Stimulated activated CD4-positive, alpha-beta T cell treated with anti-CD3 and anti-CD28 coated beads, TNF-alpha, amount 100 ng/mL, for 48 hours (primary cell): ENCODE data around the gene LHB.
"Not testable (repeated sequence)": the region's sequence is repeated elsewhere in the genome, so short reads cannot be mapped to it uniquely, and the experiment has no call there.

Source experiments
- DNase-seq, 3 donors: peaks; one replicate each; pipeline ENCODE4 v3.0.0-alpha.2; 2020; ENCODE audit warnings: low read depth in 3 of 3

LHB gene

DNA sequence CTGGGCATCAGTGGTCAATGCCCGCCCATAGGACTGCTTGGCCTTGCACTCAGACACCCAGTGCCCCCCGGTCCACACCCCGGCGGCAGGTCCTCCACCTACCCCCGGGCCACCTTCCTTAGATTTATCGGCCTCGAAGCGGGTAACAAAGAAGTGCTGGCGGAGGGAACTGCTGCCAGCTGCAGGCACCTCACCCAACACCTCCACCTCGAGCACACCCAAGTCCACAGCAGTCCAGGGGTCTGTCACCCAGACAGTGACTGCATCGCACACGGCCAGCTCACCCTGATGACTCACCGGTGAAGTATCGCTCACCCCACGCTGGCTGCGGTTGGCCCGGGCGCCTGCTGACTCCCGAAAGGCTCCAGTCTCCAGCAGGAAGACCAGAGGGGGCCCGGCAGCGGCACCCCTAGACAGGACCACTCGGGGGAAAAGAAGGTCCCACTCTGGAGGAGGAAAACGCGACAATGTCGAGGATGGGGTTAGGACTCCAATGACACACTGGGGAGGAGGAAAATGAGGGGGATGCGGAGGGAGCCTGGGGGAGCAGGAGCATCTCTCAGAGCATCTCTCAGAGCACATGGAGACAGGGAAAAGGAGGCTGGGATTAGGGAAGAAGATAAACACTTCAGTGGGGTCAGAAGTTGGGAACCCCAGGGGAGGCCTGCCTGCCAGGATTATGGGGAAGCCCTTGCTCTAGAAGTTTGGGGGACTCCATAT, 21.8 kb upstream of the LHB start:
- not testable (repeated sequence) for DNase-seq

DNA sequence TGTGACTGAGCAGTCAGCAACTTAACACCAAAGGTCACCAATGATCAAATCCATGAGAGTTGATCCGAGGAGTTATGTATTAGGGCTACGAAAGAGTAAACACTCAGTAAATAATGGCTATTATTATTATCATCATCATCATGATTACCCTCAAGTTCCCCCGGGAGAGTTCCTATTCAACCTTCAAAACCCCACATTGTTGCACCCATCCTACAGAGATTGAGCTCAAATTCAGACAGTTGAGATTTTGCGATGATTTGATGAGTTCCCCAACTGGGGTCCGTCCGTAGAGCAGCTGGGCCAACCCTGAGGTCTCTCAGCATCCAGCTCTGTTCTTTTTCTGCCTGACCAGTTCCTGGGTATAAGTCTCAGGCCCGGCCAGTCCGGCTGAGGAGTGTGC, 21.2 kb upstream of the LHB start:
- DNase-seq: not testable (repeated sequence)

DNA sequence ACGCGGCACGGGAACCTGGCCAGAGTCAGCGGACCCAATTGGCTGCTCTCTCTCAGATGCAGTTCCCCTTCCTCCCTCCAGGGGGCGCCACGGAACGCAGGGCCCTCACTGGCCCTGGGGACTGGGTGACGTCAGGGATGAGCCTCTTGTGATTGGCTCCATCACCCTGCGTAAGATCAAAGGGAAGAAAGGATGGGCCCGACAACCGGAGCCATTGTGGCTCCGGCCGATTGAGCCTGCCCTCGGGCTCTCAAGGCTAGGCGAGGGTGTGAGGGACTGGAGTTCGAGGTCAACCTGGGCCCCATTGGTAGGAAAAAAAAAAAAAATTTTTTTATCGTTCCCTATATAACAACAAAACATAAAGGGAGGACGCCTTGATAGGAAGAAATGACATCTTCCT, 19.9 kb upstream of the LHB start, which contains the start of gene CGB1:
TSS of gene CGB1 (minus strand) at position 81 of the 400 bp plus-strand sequence. CDS start 184 bp downstream, outside the sequence.
- peak; percentile 37 to 54 (median 41) for DNase-seq

DNA sequence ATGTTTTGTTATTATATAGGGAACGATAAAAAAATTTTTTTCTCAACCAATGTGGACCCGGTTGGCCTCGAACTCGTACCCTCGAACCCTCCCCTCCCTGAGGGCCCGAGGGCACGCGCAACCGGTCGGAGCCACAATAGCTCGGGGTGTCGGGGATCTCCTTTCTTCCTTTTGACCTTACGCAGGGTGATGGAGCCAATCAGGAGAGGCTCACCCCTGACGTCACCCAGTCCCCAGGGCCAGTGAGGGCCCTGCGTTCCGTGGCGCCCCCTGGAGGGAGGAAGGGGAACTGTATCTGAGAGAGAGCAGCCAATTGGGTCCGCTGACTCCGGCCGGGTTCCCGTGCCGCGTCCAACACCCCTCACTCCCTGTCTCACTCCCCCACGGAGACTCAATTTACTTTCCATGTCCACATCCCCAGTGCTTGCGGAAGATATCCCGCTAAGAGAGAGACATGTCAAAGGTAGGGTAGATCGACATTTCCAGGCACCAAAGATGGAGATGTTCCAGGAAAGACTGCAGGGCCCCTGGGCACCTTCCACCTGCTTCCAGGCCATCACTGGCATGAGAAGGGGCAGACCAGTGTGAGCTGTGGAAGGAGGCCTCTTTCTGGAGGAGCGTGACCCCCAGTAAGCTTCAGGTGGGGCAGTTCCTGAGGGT, 14.9 kb upstream of the LHB start, which contains the start of gene CGB2:
TSS of gene CGB2 (plus strand) at position 249 of the 660 bp plus-strand sequence. CDS start at position 455, 206 bp downstream.
- peak; percentile 53 to 82 (median 72) for DNase-seq

DNA sequence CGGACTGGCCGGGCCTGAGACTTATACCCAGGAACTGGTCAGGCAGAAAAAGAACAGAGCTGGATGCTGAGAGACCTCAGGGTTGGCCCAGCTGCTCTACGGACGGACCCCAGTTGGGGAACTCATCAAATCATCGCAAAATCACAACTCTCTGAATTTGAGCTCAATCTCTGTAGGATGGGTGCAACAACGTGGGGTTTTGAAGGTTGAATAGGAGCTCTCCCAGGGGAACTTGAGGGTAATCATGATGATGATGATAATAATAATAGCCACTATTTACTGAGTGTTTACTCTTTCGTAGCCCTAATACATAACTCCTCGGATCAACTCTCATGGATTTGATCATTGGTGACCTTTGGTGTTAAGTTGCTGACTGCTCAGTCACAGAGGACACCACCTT, 13.4 kb upstream of the LHB start:
- not testable (repeated sequence) for DNase-seq

DNA sequence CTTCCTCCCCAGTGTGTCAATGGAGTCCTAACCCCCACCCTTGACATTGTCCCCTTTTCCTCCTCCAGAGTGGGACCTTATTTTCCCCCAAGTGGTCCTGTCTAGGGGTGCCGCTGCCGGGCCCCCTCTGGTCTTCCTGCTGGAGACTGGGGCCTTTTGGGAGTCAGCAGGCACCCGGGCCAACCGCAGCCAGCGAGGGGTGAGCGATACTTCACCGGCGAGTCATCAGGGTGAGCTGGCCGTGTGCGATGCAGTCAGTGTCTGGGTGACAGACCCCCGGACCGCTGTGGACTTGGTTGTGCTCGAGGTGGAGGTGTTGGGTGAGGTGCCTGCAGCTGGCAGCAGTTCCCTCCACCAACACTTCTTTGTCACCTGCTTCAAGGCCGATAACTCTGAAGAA, 12.9 kb upstream of the LHB start:
- not testable (repeated sequence) for DNase-seq

DNA sequence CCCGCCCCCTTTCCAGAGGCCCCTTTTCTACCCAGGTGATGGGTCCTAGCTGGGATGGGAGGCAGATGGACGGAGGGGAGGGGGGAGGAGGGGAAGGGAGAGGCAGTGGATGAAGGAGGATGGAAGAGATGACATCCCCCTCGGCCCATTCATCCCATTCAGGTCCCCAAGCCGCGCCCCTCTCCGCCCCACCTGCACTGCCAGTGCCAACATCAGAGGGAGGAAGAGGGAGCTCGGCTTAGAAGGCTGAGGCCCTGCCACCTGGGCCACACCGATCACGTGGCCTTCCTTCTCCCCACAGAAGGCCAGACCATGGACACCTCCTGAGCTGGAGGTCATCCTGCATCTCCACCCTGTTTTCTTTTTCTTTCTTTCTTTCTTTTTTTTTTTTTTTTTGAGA, 11.8 kb upstream of the LHB start:
- not testable (repeated sequence) for DNase-seq

DNA sequence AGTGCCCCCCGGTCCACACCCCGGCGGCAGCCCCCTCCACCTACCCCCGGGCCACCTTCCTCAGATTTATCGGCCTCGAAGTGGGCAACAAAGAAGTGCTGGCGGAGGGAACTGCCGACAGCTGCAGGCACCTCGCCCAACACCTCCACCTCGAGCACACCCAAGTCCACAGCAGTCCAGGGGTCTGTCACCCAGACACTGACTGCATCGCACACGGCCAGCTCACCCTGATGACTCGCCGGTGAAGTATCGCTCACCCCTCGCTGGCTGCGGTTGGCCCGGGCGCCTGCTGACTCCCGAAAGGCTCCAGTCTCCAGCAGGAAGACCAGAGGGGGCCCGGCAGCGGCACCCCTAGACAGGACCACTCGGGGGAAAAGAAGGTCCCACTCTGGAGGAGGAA, 8.7 kb upstream of the LHB start:
- DNase-seq: not testable (repeated sequence)

DNA sequence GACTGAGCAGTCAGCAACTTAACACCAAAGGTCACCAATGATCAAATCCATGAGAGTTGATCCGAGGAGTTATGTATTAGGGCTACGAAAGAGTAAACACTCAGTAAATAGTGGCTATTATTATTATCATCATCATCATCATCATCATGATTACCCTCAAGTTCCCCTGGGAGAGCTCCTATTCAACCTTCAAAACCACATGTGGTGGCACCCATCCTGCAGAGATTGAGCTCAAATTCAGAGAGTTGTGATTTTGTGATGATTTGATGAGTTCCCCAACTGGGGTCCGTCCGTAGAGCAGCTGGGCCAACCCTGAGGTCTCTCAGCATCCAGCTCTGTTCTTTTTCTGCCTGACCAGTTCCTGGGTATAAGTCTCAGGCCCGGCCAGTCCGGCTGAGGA, 8.2 kb upstream of the LHB start:
- DNase-seq: not testable (repeated sequence)

DNA sequence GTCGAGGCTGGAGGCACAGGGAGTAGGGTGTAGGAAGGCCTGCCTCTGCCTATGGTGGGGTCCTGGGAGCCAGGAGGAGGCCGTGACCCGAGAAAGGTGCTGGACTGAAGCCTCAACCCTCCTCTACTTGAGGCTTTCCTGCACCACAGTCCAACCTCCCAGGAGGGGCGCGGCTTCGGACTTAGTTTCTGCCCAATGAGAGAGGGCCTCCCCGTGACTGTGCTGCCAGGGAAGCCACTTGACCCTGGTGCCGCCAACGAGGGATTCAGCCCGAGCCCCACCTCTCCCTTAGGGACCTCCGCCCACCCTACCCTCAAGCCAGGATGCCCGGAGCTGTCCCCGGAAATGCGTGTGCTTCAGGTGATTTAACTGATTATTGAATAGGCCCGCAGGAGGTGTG, 7.3 kb upstream of the LHB start, which contains the start of gene CGB3:
TSS of gene CGB3 (minus strand) at position 101 of the 400 bp plus-strand sequence. CDS start 362 bp downstream, outside the sequence.
- not testable (repeated sequence) for DNase-seq

DNA sequence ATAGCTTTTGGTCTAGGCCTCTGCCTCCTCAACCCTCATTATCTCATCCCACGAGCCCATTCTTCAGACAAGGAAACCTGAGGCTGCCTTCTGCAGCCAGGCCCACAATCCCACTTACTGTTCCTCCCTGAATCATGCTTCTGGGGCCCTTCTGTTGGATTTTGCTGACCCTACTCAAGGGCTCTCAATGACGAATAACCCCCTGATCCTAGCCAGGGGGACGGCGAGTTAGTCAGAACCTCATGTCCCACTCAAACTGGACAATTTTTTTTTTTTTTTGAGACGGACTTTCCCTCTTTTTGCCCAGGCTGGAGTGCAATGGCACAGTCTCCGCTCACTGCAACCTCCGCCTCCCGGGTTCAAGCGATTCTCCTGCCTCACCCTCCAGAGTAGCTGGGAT, 5.2 kb upstream of the LHB start:
- DNase-seq: no peak

DNA sequence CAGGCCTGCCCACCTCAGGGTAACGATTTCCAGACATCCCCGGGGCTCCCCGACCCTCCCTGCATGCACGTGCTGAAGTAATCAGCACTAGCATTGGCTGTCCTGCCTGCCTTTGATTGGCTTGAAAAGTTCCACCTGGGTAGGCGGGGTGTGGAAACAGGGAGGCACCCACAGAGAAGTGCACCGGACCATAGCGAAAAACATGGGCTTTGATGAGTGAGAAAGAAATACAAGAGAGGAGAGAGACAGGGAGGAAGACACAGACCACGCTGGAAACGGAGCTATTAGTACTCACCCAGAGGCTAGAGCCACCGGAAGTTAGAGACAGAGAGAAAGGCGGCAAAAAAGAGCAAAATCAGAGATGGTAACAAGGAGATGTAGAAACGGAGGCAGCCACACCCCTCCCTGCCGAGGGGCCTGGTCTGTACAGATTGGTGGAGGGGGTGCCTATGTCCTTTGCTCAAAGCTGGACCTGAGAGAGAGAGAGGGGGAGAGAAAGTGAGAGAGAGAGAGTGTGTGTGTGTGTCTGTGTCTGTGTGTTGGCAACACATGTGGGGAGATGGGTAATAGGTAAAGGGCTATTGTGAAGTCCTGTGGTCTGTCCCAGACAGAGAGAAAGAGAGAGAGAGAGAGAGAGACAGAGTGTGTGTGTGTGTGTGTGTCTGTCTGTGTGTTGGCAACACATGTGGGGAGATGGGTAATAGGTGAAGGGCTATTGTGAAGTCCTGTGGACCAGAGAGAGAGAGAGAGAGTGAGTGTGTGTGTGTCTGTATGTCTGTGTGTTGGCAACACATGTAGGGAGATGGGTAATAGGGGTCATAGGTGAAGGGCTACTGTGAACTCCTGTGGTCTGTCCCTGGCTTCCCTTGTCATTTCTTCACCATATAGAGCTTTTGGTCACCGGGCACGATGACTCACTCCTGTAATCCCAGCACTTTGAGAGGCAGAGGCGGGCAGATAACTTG, 4.3 kb upstream of the LHB start:
- DNase-seq: no peak

DNA sequence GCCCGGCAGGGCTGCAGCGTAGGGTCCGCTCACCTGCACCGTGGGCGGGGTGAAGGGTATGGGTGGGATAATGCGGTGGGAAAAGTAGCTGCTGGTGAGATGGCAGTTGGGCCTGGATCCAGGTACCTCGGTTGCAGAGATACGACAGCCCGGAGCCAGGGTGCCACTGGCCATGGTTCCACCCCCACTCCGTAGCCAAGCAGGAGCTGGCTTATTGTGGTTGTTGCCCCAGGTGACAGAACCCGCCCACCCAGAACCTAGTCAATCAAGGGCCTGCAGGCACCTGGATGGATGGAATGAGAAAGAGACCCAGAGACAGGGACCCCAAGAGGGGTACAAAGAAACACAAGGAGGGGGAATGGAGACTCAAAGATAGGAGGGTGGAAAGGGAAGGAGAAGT, 3.5 kb upstream of the LHB start:
- DNase-seq: no peak

DNA sequence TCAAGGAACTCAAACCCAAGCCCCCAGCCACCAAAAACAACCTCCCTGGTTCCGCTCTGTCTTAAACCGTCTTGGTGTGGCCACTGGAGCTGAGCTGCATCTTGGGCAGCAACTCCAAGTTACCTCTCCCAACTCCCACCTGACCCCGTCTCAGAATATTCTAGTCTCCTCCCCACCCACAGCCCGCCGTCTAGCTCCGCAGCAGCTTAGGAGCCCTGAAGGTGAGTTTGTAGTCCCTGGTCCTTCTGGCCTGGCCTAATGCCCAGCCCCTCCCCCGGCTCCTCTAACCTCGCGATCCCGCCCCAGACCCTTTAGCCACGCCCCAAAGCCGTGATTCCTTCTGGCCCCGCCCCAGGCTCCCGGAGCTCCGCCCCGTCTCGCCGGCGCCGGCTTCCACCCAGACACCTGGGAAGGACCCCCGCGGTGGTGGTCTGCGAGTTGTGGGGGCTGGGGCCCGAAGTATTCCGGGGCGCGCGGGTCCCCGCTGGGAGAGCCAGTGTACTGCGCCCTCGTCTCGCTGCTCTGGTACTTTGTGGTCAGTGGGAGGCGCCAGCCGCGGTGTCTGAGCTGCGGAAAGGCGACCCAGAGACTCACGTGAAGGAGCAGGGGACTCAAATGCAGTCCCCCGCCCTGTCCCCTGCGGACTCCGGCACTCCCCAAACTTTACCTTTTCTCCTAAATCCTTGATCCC, 2.5 kb upstream of the LHB start:
- DNase-seq: peak; percentile 32 to 73 (median 38)

DNA sequence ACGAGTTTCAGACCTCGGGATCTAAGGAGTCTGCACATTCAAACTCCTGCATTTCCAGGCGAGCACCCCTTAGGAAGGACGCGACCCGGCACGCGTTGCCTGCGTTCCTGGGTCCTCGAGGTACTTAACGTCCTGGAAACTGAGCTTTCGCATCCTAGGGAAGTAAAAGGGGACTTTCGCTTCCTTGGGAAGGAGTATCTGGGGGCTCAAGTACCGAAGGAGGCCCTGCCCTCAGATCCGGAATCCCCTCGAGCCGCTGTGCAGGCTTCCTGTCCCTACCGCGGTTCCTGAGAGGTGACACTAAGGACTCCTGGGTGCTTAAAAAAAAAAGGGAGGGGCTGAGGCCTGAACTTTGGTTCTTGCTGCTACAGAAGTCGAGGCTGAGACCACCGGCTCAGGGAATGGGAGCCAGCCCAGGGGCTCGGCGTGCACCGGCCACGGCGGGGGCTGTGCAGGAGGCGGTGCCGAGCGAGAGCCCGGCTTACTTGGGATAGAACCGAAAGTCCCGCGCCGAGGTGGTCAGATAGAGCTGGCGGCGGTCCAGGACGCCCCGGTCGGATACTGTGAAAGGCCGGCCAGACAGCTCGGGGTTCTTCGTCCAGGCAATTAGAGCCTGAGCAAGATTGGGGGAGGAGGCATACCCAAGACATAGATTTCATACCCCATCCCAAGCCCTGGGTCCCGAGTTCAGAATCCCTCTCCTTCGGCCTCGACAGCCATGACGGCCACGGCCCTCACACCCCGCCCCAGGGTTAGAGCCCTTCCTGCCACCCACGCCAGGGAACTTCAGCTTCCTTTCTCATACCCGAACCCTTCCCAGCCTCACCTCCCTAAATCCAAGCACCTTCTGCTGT, 1.7 kb upstream of the LHB start:
- DNase-seq: not testable (repeated sequence)

DNA sequence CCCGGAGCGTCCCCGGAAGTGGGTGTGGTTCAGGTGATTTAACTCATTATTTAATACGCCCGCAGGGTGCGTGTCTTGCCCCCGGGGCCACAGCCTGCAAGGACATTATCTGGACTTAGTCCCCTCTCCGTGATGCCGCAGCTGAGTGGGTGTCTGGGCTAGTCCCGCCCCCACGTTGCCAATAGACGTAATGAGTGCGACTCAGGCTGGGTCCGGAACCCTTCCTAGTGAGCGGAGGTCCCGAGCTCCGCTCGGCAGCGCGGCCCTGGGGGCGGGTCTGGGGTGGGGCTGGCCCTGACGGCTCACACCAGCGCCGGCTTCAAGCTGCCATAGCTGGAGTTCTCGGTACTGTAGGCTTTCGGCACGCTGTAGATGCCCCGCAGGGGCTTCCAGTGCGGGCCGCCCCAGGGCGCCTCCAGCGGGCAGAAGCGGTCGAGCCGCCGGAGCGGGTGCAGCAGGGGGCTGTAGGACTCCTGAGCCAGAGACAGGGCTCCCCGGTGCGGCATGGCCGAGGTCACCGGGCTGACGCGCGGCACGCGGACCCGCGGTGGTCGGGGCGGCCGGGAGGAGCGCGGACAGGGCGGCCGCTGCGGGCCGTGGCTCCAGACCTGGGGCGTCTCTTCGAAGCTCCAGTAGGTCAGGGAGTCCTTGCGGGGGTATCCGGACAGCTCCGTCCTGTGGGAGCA, 918 bp upstream of the LHB start:
- peak; percentile 30 to 50 (median 38) for DNase-seq

DNA sequence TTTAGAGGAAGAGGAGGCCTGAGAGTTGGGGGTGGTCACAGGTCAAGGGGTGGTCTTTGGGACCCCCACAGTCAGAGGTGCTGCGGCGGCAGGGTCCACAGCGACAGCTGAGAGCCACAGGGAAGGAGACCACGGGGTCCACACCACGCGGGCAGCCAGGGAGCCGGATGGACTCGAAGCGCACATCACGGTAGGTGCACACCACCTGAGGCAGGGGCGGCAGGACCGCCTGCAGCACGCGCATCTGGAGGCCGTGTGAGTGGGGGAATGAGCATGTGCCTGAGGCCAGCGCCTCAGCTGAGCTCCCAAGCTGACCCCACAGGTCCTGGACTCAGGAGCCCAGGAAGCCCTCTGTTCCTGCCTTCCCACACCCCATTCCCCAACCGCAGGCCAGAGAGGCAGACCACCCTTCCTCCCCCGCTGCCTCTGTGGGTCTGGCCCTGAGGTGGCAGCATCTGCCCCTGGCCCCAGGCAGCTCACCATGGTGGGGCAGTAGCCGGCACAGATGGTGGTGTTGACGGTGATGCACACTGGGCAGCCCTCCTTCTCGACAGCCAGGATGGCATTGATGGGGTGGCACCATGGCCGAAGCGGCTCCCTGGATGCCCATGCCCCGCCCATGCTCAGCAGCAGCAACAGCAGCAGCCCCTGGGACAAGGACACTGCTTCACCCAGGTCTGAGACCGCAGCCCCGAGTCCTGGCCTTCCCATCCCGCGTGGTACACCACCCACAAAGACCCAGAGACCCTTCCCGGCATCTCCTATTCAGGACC, 638 bp downstream of the LHB start:
- no peak for DNase-seq

DNA sequence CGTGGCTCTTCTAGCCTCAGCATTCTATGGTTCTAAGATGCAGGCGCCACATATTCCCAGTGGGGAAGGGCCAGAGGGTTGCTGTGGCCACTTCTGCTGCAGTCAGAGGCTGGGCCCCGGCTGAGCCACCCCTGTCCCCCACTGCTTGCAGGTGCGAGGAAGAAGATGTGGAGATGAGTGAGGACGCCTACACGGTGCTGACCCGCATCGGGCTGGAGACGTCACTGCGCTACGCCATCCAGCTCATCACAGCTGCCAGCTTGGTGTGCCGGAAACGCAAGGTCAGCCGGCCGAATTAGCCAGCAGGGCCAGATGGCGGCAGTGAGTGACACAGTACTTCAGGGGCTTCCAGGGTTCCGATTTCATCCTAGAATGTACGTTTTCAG, 2.0 kb downstream of the LHB start:
- DNase-seq: no peak
